Endothelial cell of umbilical vein (primary cell): ENCODE results near the gene DIDO1. TPM values are rescaled to one million over a fixed set of nuclear protein-coding genes. Genes with fewer than 3 reads are reported as not detected.

ENCODE experiments used
- BruUV-seq: library from RNA; stranded (reverse); fragments of 400-500 nt; replicated peaks from 2 replicates; lab custom pipeline; 2021; lab: Mats Ljungman, UMichigan
- CTCF ChIA-PET: fragments of 300-600, 350-600 bp; sonication (Branson Sonifier 250); formaldehyde crosslinking; loops from one replicate; lab custom pipeline; 2021; ENCODE audit warnings: antibody characterized with exemption, inconsistent platforms; lab: Charles Lee
- POLR2A ChIA-PET: fragments of 300-600, 350-600 bp; sonication (Branson Sonifier 250); formaldehyde crosslinking; loops from one replicate; lab custom pipeline; 2021; ENCODE audit warnings: antibody characterized with exemption, inconsistent platforms; lab: Charles Lee
- DNase-seq: peaks from one replicate; pipeline ENCODE4 v3.0.0-alpha.2; 2011; ENCODE audit warnings: low read depth, low spot score
- FAIRE-seq: peaks from 2 replicates; lab custom pipeline; 2011; peaks lifted over from hg19 to GRCh38; lab: Jason Lieb, UNC
- H2AFZ ChIP-seq: 2 replicates; pipeline ENCODE4 v1.6.0; 2012; ENCODE audit warnings: low read depth, low read length, control low read depth, inconsistent platforms
- H3K27ac ChIP-seq: 2 replicates; pipeline ENCODE4 v1.5.1; 2011; ENCODE audit warnings: low read depth, mild to moderate bottlenecking, control low read depth, low read length, moderate library complexity; ENCODE audit not compliant: insufficient read depth
- H3K27me3 ChIP-seq, 2 experiments: 2 replicates each; pipeline versions ENCODE4 v1.6.0 to v1.6.1; 2011; ENCODE audit warnings: low read length in 2 of 2, mixed read lengths in 1 of 2; ENCODE audit not compliant: control insufficient read depth in 2 of 2, insufficient read depth in 2 of 2
- H3K36me3 ChIP-seq, 2 experiments: 2 replicates in 1 of 2; 3 replicates in 1 of 2; pipeline ENCODE4 v1.5.1; 2011; ENCODE audit warnings: low read length in 2 of 2, mild to moderate bottlenecking in 1 of 2, moderate library complexity in 1 of 2; ENCODE audit not compliant: control insufficient read depth in 2 of 2, insufficient read depth in 2 of 2; ENCODE audit errors: extremely low read depth in 1 of 2
- H3K4me1 ChIP-seq: 3 replicates; pipeline ENCODE4 v1.5.1; 2011; ENCODE audit warnings: mild to moderate bottlenecking, low read length; ENCODE audit not compliant: control insufficient read depth, insufficient read depth; ENCODE audit errors: extremely low read depth
- H3K4me2 ChIP-seq: 2 replicates; pipeline ENCODE4 v1.6.1; 2011; ENCODE audit warnings: low read length, control low read depth, mixed read lengths; ENCODE audit not compliant: insufficient read depth
- H3K4me3 ChIP-seq, 3 experiments: fragments of 200-600 bp in 1 of 3; sonication (generic), shearing (Covaris generic) in 1 of 3; replicated peaks in 1 of 3; 2 replicates each; pipeline ENCODE4 v1.5.1; 2011 to 2016; ENCODE audit warnings: control low read depth in 3 of 3, low read length in 3 of 3, mild to moderate bottlenecking in 2 of 3, inconsistent platforms in 1 of 3, low read depth in 1 of 3, moderate library complexity in 1 of 3; ENCODE audit not compliant: insufficient read depth in 1 of 3
- H3K79me2 ChIP-seq: 2 replicates; pipeline ENCODE4 v1.6.0; 2012; ENCODE audit warnings: low read length, inconsistent platforms; ENCODE audit not compliant: control insufficient read depth, insufficient read depth
- H3K9ac ChIP-seq: replicated peaks from 2 replicates; pipeline ENCODE3; 2011; ENCODE audit warnings: low read length, control low read depth; ENCODE audit not compliant: insufficient read depth; ENCODE audit errors: extremely low read depth
- H3K9me1 ChIP-seq: replicated peaks from 3 replicates; pipeline ENCODE4 v1.6.0; 2011; ENCODE audit warnings: mild to moderate bottlenecking, low read length; ENCODE audit not compliant: control insufficient read depth, insufficient read depth; ENCODE audit errors: extremely low read depth
- H3K9me3 ChIP-seq: replicated peaks from 2 replicates; pipeline ENCODE4 v1.5.1; 2012; ENCODE audit warnings: low read length, inconsistent platforms; ENCODE audit not compliant: control insufficient read depth, insufficient read depth
- H4K20me1 ChIP-seq: replicated peaks from 2 replicates; pipeline ENCODE3; 2011; ENCODE audit warnings: mild to moderate bottlenecking, low read length; ENCODE audit not compliant: control insufficient read depth, insufficient read depth; ENCODE audit errors: extremely low read depth
- CTCF ChIP-seq, 2 donors: IDR thresholded peaks; 1 replicate in 1 of 2; 2 replicates in 1 of 2; pipeline ENCODE4 v1.5.1; 2011; ENCODE audit warnings: low read length in 2 of 2, mild to moderate bottlenecking in 2 of 2, moderate library complexity in 2 of 2, control low read depth in 1 of 2, inconsistent platforms in 1 of 2, low read depth in 1 of 2; ENCODE audit not compliant: insufficient read depth in 1 of 2; ENCODE audit errors: extremely low read depth in 1 of 2
- EZH2 ChIP-seq: IDR thresholded peaks from 2 replicates; pipeline ENCODE4 v1.6.1; 2012; ENCODE audit warnings: borderline replicate concordance, low read depth, mild to moderate bottlenecking, moderate library complexity, low read length, inconsistent platforms; ENCODE audit not compliant: severe bottlenecking
- FOS ChIP-seq: IDR thresholded peaks from 2 replicates; pipeline ENCODE4 v1.6.1; 2011; ENCODE audit warnings: mild to moderate bottlenecking, low read length, moderate library complexity, borderline replicate concordance; ENCODE audit not compliant: insufficient read depth
- GATA2 ChIP-seq: IDR thresholded peaks from 2 replicates; pipeline ENCODE4 v1.7.0; 2011; ENCODE audit warnings: low read depth, mild to moderate bottlenecking, moderate library complexity, mixed read lengths, low read length; ENCODE audit not compliant: insufficient read length, insufficient read depth
- JUN ChIP-seq: IDR thresholded peaks from 2 replicates; pipeline ENCODE4 v1.6.1; 2011; ENCODE audit warnings: borderline replicate concordance, low read depth; ENCODE audit not compliant: insufficient read length, insufficient read depth
- MAX ChIP-seq: IDR thresholded peaks from 2 replicates; pipeline ENCODE4 v1.6.1; 2011; ENCODE audit not compliant: insufficient read depth, insufficient read length
- MYC ChIP-seq: IDR thresholded peaks from one replicate; pipeline ENCODE4 v1.6.1; 2011; ENCODE audit warnings: mild to moderate bottlenecking, low read depth, low read length
- POLR2A ChIP-seq: IDR thresholded peaks from 2 replicates; pipeline ENCODE4 v1.6.1; 2012; ENCODE audit warnings: low read depth, mild to moderate bottlenecking, control low read depth, low read length
- POLR2AphosphoS5 ChIP-seq: IDR thresholded peaks from 2 replicates; pipeline ENCODE4 v1.6.1; 2012; ENCODE audit warnings: low read depth, mild to moderate bottlenecking, control low read depth, low read length, moderate library complexity; ENCODE audit not compliant: insufficient read depth
- dilution Hi-C: fragments of 300-500 bp; cut with MboI; formaldehyde crosslinking; loops from one replicate; pipeline ENCODE4 v1.15.0; 2019; ENCODE audit warnings: low sequenced_read_pairs; ENCODE audit not compliant: extremely low pct_ligation_motif_present
- intact Hi-C: fragments of 100-400 bp; cut with micrococcal nuclease; formaldehyde crosslinking; loops from one replicate; pipeline ENCODE4 v1.10.0; 2022
- polyA plus RNA-seq, 4 experiments: library from polyadenylated mRNA; depleted of rRNA in 3 of 4; stranded (reverse) in 3 of 4; unstranded in 1 of 4; fragments of >200 nt; gene quantifications; 2 replicates each; pipeline versions ENCODE4 v1.2.1 to v1.2.3, GENCODE V29; 2011 to 2012; ENCODE audit warnings: missing spikeins in 1 of 4
- total RNA-seq: library from RNA; stranded (reverse); gene quantifications from 2 replicates; pipeline ENCODE4 v1.2.3, GENCODE V29; 2021

Gene DIDO1
- total and polyA plus RNA-seq, 2 donors (not counting 3 experiments of a cell fraction or from before 2014, with no cell fraction given): 22.1 to 51.2 TPM

- CTCF ChIA-PET: interaction anchor here (2.7 kb wide), 1 partner anchor 9 kb away, joined by 8 read pairs; no protein-coding TSS in a partner anchor
- DNase-seq: no peak
- no peaks in the 10 kb centered on the region for H3K27me3 ChIP-seq
Observed at GRCh38 chr20:62831854-62832211, 94.5 kb downstream of the DIDO1 start.

More at GRCh38 chr20:62831854-62832211, 94.5 kb downstream of the DIDO1 start:
- H3K9me1 ChIP-seq: no peaks in the 10 kb centered on the region
- FAIRE-seq: no peak
- no peaks in the 10 kb centered on the region for H3K4me1 ChIP-seq
- no peaks in the 10 kb centered on the region for H3K36me3 ChIP-seq
- no peaks in the 10 kb centered on the region for H3K9me3 ChIP-seq
- intact Hi-C loops (no loop called here), dilution Hi-C loops (no loop called here)
- no peak overlapping the region for H2AFZ ChIP-seq
- no peak overlapping the region for H3K4me2 ChIP-seq
- H3K27ac ChIP-seq: no peak overlapping the region
- no peak overlapping the region for H3K9ac ChIP-seq
- TF ChIP-seq CTCF (IDR thresholded peaks at IDR 0.05; ENCODE audit: extremely low read depth in 1 of 2, insufficient read depth in 1 of 2, low read depth in 1 of 2, low read length in 2 of 2): no peak
- TF ChIP-seq GATA2: no peak
- TF ChIP-seq MYC: no peak
- no peak for TF ChIP-seq POLR2A
- TF ChIP-seq MAX: no peak
- no peak for TF ChIP-seq POLR2AphosphoS5
- TF ChIP-seq EZH2: no peak
- no peak for TF ChIP-seq FOS
- TF ChIP-seq JUN: no peak
- POLR2A ChIA-PET: no interaction called here
- no peak overlapping the region for H3K4me3 ChIP-seq
- no TSS peak for BruUV-seq
- H3K79me2 ChIP-seq: no peaks in the 10 kb centered on the region
- no peaks in the 10 kb centered on the region for H4K20me1 ChIP-seq
